NCI-H774 (cell line): ENCODE results near the gene THAP10.
"Not testable (repeated sequence)": the region's sequence is repeated elsewhere in the genome, so short reads cannot be mapped to it uniquely, and the experiment has no call there.

Experiments used
- DNase-seq: peaks from one replicate; lab custom pipeline; 2025; lab: John Stamatoyannopoulos, UW

The THAP10 gene

GRCh38 chr15:70892002-70892911 is at the start of gene THAP10, which contains the start of gene LRRC49:
TSS of gene THAP10 (minus strand) at chr15:70892433. CDS start at chr15:70892272, 161 bp downstream.
TSS of gene LRRC49 (plus strand) at chr15:70892826. CDS start at chr15:70892895, 69 bp downstream.
- peak; percentile 91 for DNase-seq

- DNase-seq = peak; percentile 57
Observed at GRCh38 chr15:70936326-70936725, 44.1 kb upstream of the THAP10 start.

GRCh38 chr15:70935631-70936030 is 43.4 kb upstream of the THAP10 start:
- DNase-seq = no peak

GRCh38 chr15:70933411-70933810 is 41.2 kb upstream of the THAP10 start:
- DNase-seq = no peak

- DNase-seq = no peak
Observed at GRCh38 chr15:70932397-70932796, 40.2 kb upstream of the THAP10 start.

- DNase-seq = no peak
Observed at GRCh38 chr15:70931821-70932220, 39.6 kb upstream of the THAP10 start.

GRCh38 chr15:70926914-70927313 is 34.7 kb upstream of the THAP10 start:
- DNase-seq = not testable (repeated sequence)

GRCh38 chr15:70923311-70924080 is 31.3 kb upstream of the THAP10 start:
- DNase-seq = no peak

GRCh38 chr15:70922119-70922518 is 29.9 kb upstream of the THAP10 start:
- DNase-seq = no peak

- no peak for DNase-seq
Observed at GRCh38 chr15:70920981-70921696, 28.9 kb upstream of the THAP10 start.

GRCh38 chr15:70917955-70918354 is 25.7 kb upstream of the THAP10 start:
- DNase-seq = no peak

GRCh38 chr15:70916531-70916930 is 24.3 kb upstream of the THAP10 start:
- no peak for DNase-seq

- no peak for DNase-seq
Observed at GRCh38 chr15:70912187-70912586, 20.0 kb upstream of the THAP10 start.

- no peak for DNase-seq
Observed at GRCh38 chr15:70910958-70911357, 18.7 kb upstream of the THAP10 start.

GRCh38 chr15:70907784-70908471 is 15.7 kb upstream of the THAP10 start:
- DNase-seq = no peak

- no peak for DNase-seq
Observed at GRCh38 chr15:70906842-70907241, 14.6 kb upstream of the THAP10 start.

- DNase-seq = no peak
Observed at GRCh38 chr15:70902107-70902506, 9.9 kb upstream of the THAP10 start.

- peak; percentile 21 for DNase-seq
Observed at GRCh38 chr15:70892912-70893560, 803 bp upstream of the THAP10 start.

GRCh38 chr15:70882361-70882760 is 9.9 kb downstream of the THAP10 start:
- no peak for DNase-seq

GRCh38 chr15:70880781-70881180 is 11.5 kb downstream of the THAP10 start:
- no peak for DNase-seq

GRCh38 chr15:70879401-70879800 is 12.8 kb downstream of the THAP10 start:
- no peak for DNase-seq
